SJSA1 (cell line): Measurements from ENCODE around the gene AADAC. TPM values are rescaled to one million over a fixed set of nuclear protein-coding genes. Genes with fewer than 3 reads are reported as not detected.
A peak's percentile ranks its signal among the peaks of the same experiment; 100 is the strongest.
"Not testable (repeated sequence)": the region's sequence is repeated elsewhere in the genome, so short reads cannot be mapped to it uniquely, and the experiment has no call there.

Source experiments
- DNase-seq, 2 experiments: peaks; one replicate each; pipeline ENCODE4 v3.0.0-alpha.2; 2015 to 2020; ENCODE audit warnings: low spot score in 2 of 2, low read depth in 1 of 2
- H3K27ac ChIP-seq: fragments of 250-450 bp; sonication (Bioruptor Pico); 2 replicates; pipeline ENCODE4 v1.5.1; 2020; ENCODE audit warnings: mild to moderate bottlenecking, moderate library complexity
- H3K27me3 ChIP-seq: fragments of 250-450 bp; sonication (Bioruptor Pico); replicated peaks from 2 replicates; pipeline ENCODE4 v1.5.1; 2020; ENCODE audit warnings: mild to moderate bottlenecking, moderate library complexity
- H3K36me3 ChIP-seq: fragments of 250-450 bp; sonication (Bioruptor Pico); 2 replicates; pipeline ENCODE4 v1.5.1; 2020; ENCODE audit warnings: mild to moderate bottlenecking
- H3K4me1 ChIP-seq: fragments of 250-450 bp; sonication (Bioruptor Pico); replicated peaks from 2 replicates; pipeline ENCODE4 v1.6.1; 2021; ENCODE audit warnings: mild to moderate bottlenecking
- H3K4me3 ChIP-seq: fragments of 250-450 bp; sonication (Bioruptor Pico); 2 replicates; pipeline ENCODE4 v1.5.1; 2020; ENCODE audit warnings: mild to moderate bottlenecking
- H3K9me3 ChIP-seq: fragments of 250-450 bp; sonication (Bioruptor Pico); replicated peaks from 2 replicates; pipeline ENCODE4 v1.5.1; 2020; ENCODE audit warnings: mild to moderate bottlenecking
- total RNA-seq: library from RNA; depleted of rRNA; stranded (reverse); fragments of >200 nt; shearing (Covaris generic); gene quantifications from 2 replicates; pipeline ENCODE4 v1.2.3, GENCODE V29; 2014

AADAC gene
- total RNA-seq, 1 experiment from 2014 or later: 0.34 TPM

GRCh38 chr3:151814588-151814987, 672 bp downstream of the AADAC start:
- Histone ChIP-seq H3K27ac (no peak overlapping the region), H3K27me3 (no peaks in the 10 kb centered on the region), H3K4me1 (peaks cover 7% of the 10 kb centered on the region), H3K4me3 (no peak overlapping the region), H3K36me3 (no peaks in the 10 kb centered on the region), H3K9me3 (no peaks in the 10 kb centered on the region)
- DNase-seq: no peak

DNA sequence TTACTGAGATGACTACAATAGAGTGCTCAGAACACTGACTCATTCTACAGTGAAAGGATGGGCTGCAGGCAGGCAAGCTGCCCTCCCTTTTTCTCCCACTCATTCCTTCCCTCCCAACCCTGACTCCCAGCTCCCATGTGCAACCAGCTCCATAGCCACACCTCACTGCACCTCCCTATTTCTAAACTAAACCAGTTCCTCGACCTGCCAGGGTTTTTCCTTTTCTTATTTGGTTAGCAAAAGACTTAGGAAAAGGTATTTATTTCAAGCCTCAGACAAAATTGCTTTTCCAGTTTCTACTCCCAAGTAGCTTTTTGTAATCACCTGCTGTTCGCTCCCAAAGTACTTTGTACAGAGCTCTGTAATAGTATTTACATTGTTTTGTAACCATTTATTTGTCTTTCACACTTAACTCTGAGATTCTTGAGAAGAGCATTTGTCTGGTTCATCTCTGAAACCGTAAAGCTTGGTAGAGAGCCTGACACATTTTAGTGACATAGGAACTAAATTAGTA, 2.2 kb downstream of the AADAC start:
- no peak overlapping the region for H3K27ac ChIP-seq
- DNase-seq: peak; percentile 47 to 48
- no peaks in the 10 kb centered on the region for H3K27me3 ChIP-seq

DNA sequence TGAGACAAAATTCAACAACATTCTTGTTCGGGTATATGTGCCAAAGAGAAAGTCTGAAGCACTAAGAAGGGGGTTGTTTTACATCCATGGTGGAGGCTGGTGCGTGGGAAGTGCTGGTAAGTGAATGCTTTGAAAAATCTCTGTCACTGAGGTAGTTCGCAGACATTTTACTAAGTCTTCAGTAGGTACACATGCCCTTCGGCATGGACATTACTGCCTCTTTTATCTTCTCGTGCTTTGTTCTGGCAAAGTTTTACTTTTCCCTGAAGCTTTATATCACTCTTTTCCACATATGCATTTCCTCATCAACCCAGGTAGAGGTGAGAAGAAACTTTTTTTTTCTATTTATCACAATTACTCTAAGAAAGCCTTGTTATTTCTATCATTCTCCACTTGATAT, 3.6 kb downstream of the AADAC start:
- Histone ChIP-seq H3K9me3 (no peaks in the 10 kb centered on the region), H3K27me3 (no peaks in the 10 kb centered on the region), H3K36me3 (no peaks in the 10 kb centered on the region), H3K27ac (no peak overlapping the region), H3K4me3 (no peak overlapping the region), H3K4me1 (peaks cover 7% of the 10 kb centered on the region)
- DNase-seq: no peak

More for the DNA sequence above, 2.2 kb downstream of the AADAC start:
- Histone ChIP-seq H3K4me3 (no peak overlapping the region), H3K9me3 (no peaks in the 10 kb centered on the region), H3K36me3 (no peaks in the 10 kb centered on the region), H3K4me1 (peaks cover 7% of the 10 kb centered on the region)

- H3K27ac ChIP-seq: no peak overlapping the region
- H3K36me3 ChIP-seq: no peaks in the 10 kb centered on the region
- H3K9me3 ChIP-seq: no peaks in the 10 kb centered on the region
- no peak for DNase-seq
- no peaks in the 10 kb centered on the region for H3K27me3 ChIP-seq
- H3K4me1 ChIP-seq: peaks cover 7% of the 10 kb centered on the region
- no peak overlapping the region for H3K4me3 ChIP-seq
These were observed 4.4 kb downstream of the AADAC start for GRCh38 chr3:151818361-151818760.

- no peaks in the 10 kb centered on the region for H3K9me3 ChIP-seq
- H3K27ac ChIP-seq: no peak overlapping the region
- DNase-seq: no peak
- H3K36me3 ChIP-seq: no peaks in the 10 kb centered on the region
- H3K27me3 ChIP-seq: no peaks in the 10 kb centered on the region
- no peak overlapping the region for H3K4me3 ChIP-seq
- H3K4me1 ChIP-seq: peaks cover 7% of the 10 kb centered on the region
These were observed 6.0 kb downstream of the AADAC start for GRCh38 chr3:151819910-151820309.

- no peak for DNase-seq
- H3K9me3 ChIP-seq: peaks cover 5% of the 10 kb centered on the region; the same call in 1 of the 2 replicates
- no peaks in the 10 kb centered on the region for H3K27me3 ChIP-seq
- H3K4me3 ChIP-seq: no peak overlapping the region
- no peaks in the 10 kb centered on the region for H3K4me1 ChIP-seq
- H3K36me3 ChIP-seq: no peaks in the 10 kb centered on the region
- H3K27ac ChIP-seq: no peak overlapping the region
These were observed 13.9 kb downstream of the AADAC start for GRCh38 chr3:151827816-151828215.

GRCh38 chr3:151835751-151836525, 22.0 kb downstream of the AADAC start:
- Histone ChIP-seq H3K4me3 (no peak overlapping the region), H3K27ac (peak overlapping the region; percentile 59; the same call in 1 of the 2 replicates), H3K9me3 (no peaks in the 10 kb centered on the region), H3K27me3 (no peaks in the 10 kb centered on the region), H3K36me3 (no peaks in the 10 kb centered on the region), H3K4me1 (peaks cover 19% of the 10 kb centered on the region)
- peak in 1 of 2 experiments; percentile 16 for DNase-seq

DNA sequence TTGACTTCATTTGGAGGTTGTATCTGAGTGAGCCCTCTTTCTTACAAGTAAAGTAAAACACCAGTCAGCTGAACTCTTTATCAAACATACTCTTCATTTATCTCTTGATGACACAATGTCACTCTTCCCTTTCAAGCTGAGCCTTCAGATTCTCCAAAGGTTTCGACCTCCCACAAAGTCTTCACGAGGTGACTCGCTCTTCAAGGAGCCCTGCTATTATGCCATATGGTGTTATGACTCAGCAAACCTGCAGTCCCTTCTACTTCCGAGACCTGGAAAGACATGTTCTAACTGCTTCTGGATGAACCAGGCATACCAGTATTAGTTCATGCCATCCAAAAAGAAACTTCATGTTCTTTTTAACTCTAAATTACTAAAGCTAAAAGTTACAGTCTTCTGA, 23.1 kb downstream of the AADAC start:
- H3K36me3 ChIP-seq: no peaks in the 10 kb centered on the region
- no peak overlapping the region for H3K4me3 ChIP-seq
- no peaks in the 10 kb centered on the region for H3K27me3 ChIP-seq
- DNase-seq: peak; percentile 70 to 79
- H3K4me1 ChIP-seq: peaks cover 27% of the 10 kb centered on the region
- peak overlapping the region; percentile 59 for H3K27ac ChIP-seq
- no peaks in the 10 kb centered on the region for H3K9me3 ChIP-seq

- peak overlapping the region; percentile 9; the same call in 1 of the 2 replicates for H3K27ac ChIP-seq
- peak; percentile 44 to 54 for DNase-seq
- no peak overlapping the region for H3K4me3 ChIP-seq
- H3K36me3 ChIP-seq: no peaks in the 10 kb centered on the region
- no peaks in the 10 kb centered on the region for H3K9me3 ChIP-seq
- peaks cover 36% of the 10 kb centered on the region for H3K4me1 ChIP-seq
- no peaks in the 10 kb centered on the region for H3K27me3 ChIP-seq
These were observed 24.8 kb downstream of the AADAC start for GRCh38 chr3:151838574-151839312.

GRCh38 chr3:151839313-151839631, 25.4 kb downstream of the AADAC start:
- no peak overlapping the region for H3K27ac ChIP-seq
- H3K36me3 ChIP-seq: no peaks in the 10 kb centered on the region
- peak in 1 of 2 experiments; percentile 3 for DNase-seq
- H3K4me3 ChIP-seq: no peak overlapping the region
- no peaks in the 10 kb centered on the region for H3K9me3 ChIP-seq
- H3K4me1 ChIP-seq: peaks cover 36% of the 10 kb centered on the region
- H3K27me3 ChIP-seq: no peaks in the 10 kb centered on the region

DNA sequence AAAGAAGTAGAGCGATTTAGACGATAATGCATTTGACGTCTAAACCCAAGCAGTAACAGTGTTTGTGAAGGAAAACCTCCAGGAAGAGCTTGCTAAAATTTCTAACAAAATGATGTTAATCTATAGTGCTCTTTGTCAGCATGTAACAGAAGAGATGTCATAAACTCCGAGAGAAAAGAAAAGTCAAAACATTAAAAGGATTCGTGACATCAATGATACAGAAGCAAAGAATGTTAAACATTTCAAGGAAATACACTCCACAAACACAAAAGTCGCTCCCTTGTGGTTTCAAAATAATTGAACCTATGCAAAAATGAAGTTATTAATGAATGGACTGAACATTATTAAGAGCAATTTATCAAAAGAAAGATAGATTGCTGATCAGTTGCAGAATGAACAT, 27.9 kb downstream of the AADAC start:
- peak in 1 of 2 experiments; percentile 49 for DNase-seq
- no peaks in the 10 kb centered on the region for H3K27me3 ChIP-seq
- no peaks in the 10 kb centered on the region for H3K36me3 ChIP-seq
- peak overlapping the region; percentile 40 for H3K27ac ChIP-seq
- H3K4me3 ChIP-seq: no peak overlapping the region
- no peaks in the 10 kb centered on the region for H3K9me3 ChIP-seq
- peaks cover 25% of the 10 kb centered on the region for H3K4me1 ChIP-seq

DNA sequence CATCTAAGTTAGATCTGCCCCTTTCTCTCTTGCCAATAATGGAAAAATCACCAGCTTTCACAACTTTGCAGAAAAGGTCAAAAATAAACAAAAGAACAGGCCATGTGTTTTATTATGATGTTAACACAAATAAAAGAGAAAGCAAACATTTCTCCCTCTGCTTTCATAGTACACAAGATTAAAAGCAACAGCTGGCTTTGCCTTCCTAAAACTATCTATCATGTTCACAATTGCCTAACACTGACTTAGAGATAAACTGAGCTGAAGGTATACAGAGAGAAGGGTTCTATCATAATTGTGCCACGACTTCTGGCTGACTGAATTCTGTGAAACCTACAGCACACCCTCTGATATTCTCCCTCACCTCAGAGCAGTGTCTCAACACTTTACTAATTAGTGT, 29.4 kb downstream of the AADAC start:
- peaks cover 18% of the 10 kb centered on the region for H3K4me1 ChIP-seq
- no peaks in the 10 kb centered on the region for H3K36me3 ChIP-seq
- DNase-seq: no peak
- no peak overlapping the region for H3K4me3 ChIP-seq
- H3K9me3 ChIP-seq: no peaks in the 10 kb centered on the region
- H3K27ac ChIP-seq: no peak overlapping the region
- H3K27me3 ChIP-seq: no peaks in the 10 kb centered on the region

DNA sequence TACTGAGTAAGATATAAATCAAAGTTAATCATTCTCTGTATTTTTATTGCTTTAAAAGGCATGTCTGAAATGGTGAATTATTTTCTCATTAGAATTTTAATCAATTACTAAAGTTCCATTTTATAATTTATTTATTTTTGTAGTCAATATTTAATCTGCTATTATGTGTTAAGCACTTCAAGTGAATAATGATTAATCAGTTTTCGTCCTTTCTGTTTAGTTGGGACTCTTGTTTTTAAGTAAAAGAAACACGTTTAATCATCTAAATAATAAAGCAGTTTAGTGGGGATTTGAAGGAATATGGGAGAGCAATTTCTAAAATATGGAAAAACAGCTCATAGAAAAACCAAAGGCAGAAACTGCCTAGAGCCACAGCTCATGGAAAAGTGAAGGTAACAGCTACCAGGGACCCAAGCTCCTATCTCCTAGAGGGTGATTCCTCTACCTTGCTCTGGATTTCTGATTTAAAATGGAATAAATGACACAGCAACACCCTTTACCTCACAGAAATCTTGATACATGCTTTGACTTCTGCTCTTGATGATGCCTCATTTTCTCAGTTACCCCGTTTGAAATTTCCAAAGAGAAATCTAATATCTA, 31.5 kb downstream of the AADAC start:
- Histone ChIP-seq H3K9me3 (no peaks in the 10 kb centered on the region), H3K27ac (no peak overlapping the region), H3K4me1 (peaks cover 18% of the 10 kb centered on the region), H3K36me3 (no peaks in the 10 kb centered on the region), H3K4me3 (no peak overlapping the region), H3K27me3 (no peaks in the 10 kb centered on the region)
- no peak for DNase-seq

GRCh38 chr3:151850065-151850464, 36.1 kb downstream of the AADAC start:
- not testable (repeated sequence) for DNase-seq, H3K9me3 ChIP-seq, H3K27ac ChIP-seq, H3K27me3 ChIP-seq, H3K4me1 ChIP-seq, H3K4me3 ChIP-seq, H3K36me3 ChIP-seq
